ENCODE measurements around the gene SLCO1B3. TPM values are rescaled to one million over a fixed set of nuclear protein-coding genes. Genes with fewer than 3 reads are reported as not detected.

SLCO1B3 gene
- total and polyA plus RNA-seq, 2 donors (not counting 1 experiment from before 2014, with no cell fraction given), result not detected

- no peak overlapping the region for H3K4me2 ChIP-seq (replicated peaks; ENCODE audit: low read depth, low read length, poor library complexity, severe bottlenecking)
Measured at GRCh38 chr12:20829919-20830318, 19.4 kb downstream of the SLCO1B3 start.

GRCh38 chr12:20830456-20830855 is 20.0 kb downstream of the SLCO1B3 start:
- CTCF ChIA-PET, result no interaction called here
- H3K79me2 ChIP-seq (ENCODE audit: control insufficient read depth, insufficient read depth, low read length), result no peaks in the 10 kb centered on the region
- POLR2A ChIA-PET, result no interaction called here
- H4K20me1 ChIP-seq (ENCODE audit: control insufficient read depth, insufficient read depth, low read length, poor library complexity, severe bottlenecking), result no peaks in the 10 kb centered on the region
- no CpG with 5 or more reads among the region's 1 CpG for WGBS (ENCODE audit: insufficient coverage)
- no peak for DNase-seq
- intact Hi-C loops (cut with micrococcal nuclease), result no loop called here
- Mint-ChIP-seq H3K4me1 (no peaks in the 10 kb centered on the region), H3K4me3 (no peak overlapping the region), H3K27me3 (no peaks in the 10 kb centered on the region), H3K27ac (no peak overlapping the region), H3K9me3 (ENCODE audit: insufficient read depth) (no peaks in the 10 kb centered on the region)
- ATAC-seq (ENCODE audit: low read depth), result no peak
- H3K9me3 ChIP-seq (ENCODE audit: control extremely low read depth in 1 of 3, control insufficient read depth in 2 of 3, insufficient read depth in 1 of 3, low read length in 2 of 3), result peaks cover 0 to 7% (median 1%) of the 10 kb centered on the region in 3 donors
- TF ChIP-seq EZH2 (IDR thresholded peaks at IDR 0.05; ENCODE audit: borderline replicate concordance, insufficient read depth, low read depth, low read length, poor library complexity, severe bottlenecking), result no peak
- no peak for TF ChIP-seq CTCF (IDR thresholded peaks at IDR 0.05)
- no peaks in the 10 kb centered on the region for H3K27me3 ChIP-seq (replicated peaks in 1 of 4; ENCODE audit: control extremely low read depth in 1 of 4, control insufficient read depth in 3 of 4, insufficient read depth in 4 of 4, low read length in 3 of 4)
- H2AFZ ChIP-seq (ENCODE audit: insufficient read depth, low read depth, low read length, poor library complexity, severe bottlenecking), result no peak overlapping the region
- no peak overlapping the region for H3K27ac ChIP-seq (ENCODE audit: low read length in 2 of 2)
- H3K36me3 ChIP-seq (replicated peaks in 1 of 2; ENCODE audit: control extremely low read depth in 1 of 2, control insufficient read depth in 1 of 2, extremely low read depth in 1 of 2, insufficient read depth in 2 of 2, low read length in 1 of 2), result no peaks in the 10 kb centered on the region
- no peak overlapping the region for H3K9ac ChIP-seq (ENCODE audit: low read length)
- H3K4me2 ChIP-seq (replicated peaks; ENCODE audit: low read depth, low read length, poor library complexity, severe bottlenecking), result no peak overlapping the region
- no peak overlapping the region for H3K4me3 ChIP-seq (ENCODE audit: control extremely low read depth in 1 of 5, extremely low read depth in 1 of 5, insufficient read depth in 1 of 5, low read depth in 2 of 5, low read length in 4 of 5)
- H3K4me1 ChIP-seq (ENCODE audit: control insufficient read depth in 2 of 2, insufficient read depth in 2 of 2, low read length in 2 of 2), result no peaks in the 10 kb centered on the region

More at GRCh38 chr12:20829919-20830318, 19.4 kb downstream of the SLCO1B3 start:
- H3K9me3 Mint-ChIP-seq (ENCODE audit: insufficient read depth), result no peaks in the 10 kb centered on the region
- WGBS (ENCODE audit: insufficient coverage), result 100% methylated on average over 1 of the region's 3 CpGs
- no peak overlapping the region for H3K27ac Mint-ChIP-seq
- no peaks in the 10 kb centered on the region for H3K4me1 ChIP-seq (ENCODE audit: control insufficient read depth in 2 of 2, insufficient read depth in 2 of 2, low read length in 2 of 2)
- no peaks in the 10 kb centered on the region for H4K20me1 ChIP-seq (ENCODE audit: control insufficient read depth, insufficient read depth, low read length, poor library complexity, severe bottlenecking)
- no peaks in the 10 kb centered on the region for H3K27me3 ChIP-seq (replicated peaks in 1 of 4; ENCODE audit: control extremely low read depth in 1 of 4, control insufficient read depth in 3 of 4, insufficient read depth in 4 of 4, low read length in 3 of 4)
- ChIA-PET CTCF (no interaction called here), POLR2A (no interaction called here)
- H3K36me3 ChIP-seq (replicated peaks in 1 of 2; ENCODE audit: control extremely low read depth in 1 of 2, control insufficient read depth in 1 of 2, extremely low read depth in 1 of 2, insufficient read depth in 2 of 2, low read length in 1 of 2), result no peaks in the 10 kb centered on the region
- TF ChIP-seq CTCF (IDR thresholded peaks at IDR 0.05), result no peak
- no peak for TF ChIP-seq EZH2 (IDR thresholded peaks at IDR 0.05; ENCODE audit: borderline replicate concordance, insufficient read depth, low read depth, low read length, poor library complexity, severe bottlenecking)
- intact Hi-C loops (cut with micrococcal nuclease), result no loop called here
- H3K4me3 Mint-ChIP-seq, result no peak overlapping the region
- H2AFZ ChIP-seq (ENCODE audit: insufficient read depth, low read depth, low read length, poor library complexity, severe bottlenecking), result no peak overlapping the region
- peaks cover 0 to 6% (median 1%) of the 10 kb centered on the region in 3 donors for H3K9me3 ChIP-seq (ENCODE audit: control extremely low read depth in 1 of 3, control insufficient read depth in 2 of 3, insufficient read depth in 1 of 3, low read length in 2 of 3)
- no peaks in the 10 kb centered on the region for H3K79me2 ChIP-seq (ENCODE audit: control insufficient read depth, insufficient read depth, low read length)
- H3K27ac ChIP-seq (ENCODE audit: low read length in 2 of 2), result no peak overlapping the region
- H3K4me1 Mint-ChIP-seq, result no peaks in the 10 kb centered on the region
- H3K9ac ChIP-seq (ENCODE audit: low read length), result no peak overlapping the region
- DNase-seq (no peak), ATAC-seq (ENCODE audit: low read depth) (no peak)
- no peak overlapping the region for H3K4me3 ChIP-seq (ENCODE audit: control extremely low read depth in 1 of 5, extremely low read depth in 1 of 5, insufficient read depth in 1 of 5, low read depth in 2 of 5, low read length in 4 of 5)
- H3K27me3 Mint-ChIP-seq, result no peaks in the 10 kb centered on the region

All from B cell (primary cell).